ENCODE results near the gene SLC27A2. TPM values are rescaled to one million over a fixed set of nuclear protein-coding genes. Genes with fewer than 3 reads are reported as not detected.
"Not testable (repeated sequence)": the region's sequence is repeated elsewhere in the genome, so short reads cannot be mapped to it uniquely, and the experiment has no call there.

SLC27A2 gene
- total RNA-seq, 2 experiments from 2014 or later: 36.4 to 54.0 TPM

GRCh38 chr15:50145451-50145872 is 36.5 kb upstream of the SLC27A2 start:
- peak; percentile 67 for ATAC-seq
- CTCF ChIA-PET: interaction anchor here (0.6 to 2.6 kb wide), 26 partner anchors 10 to 1740 kb away, joined by 3 to 9 read pairs (median 4); partner anchors contain the start of genes ATP8B4 and FGF7
- Mint-ChIP-seq H3K36me3 (peaks cover 8% of the 10 kb centered on the region), H3K27ac (no peak overlapping the region), H3K4me1 (peaks cover 49% of the 10 kb centered on the region), H3K4me3 (no peak overlapping the region), H3K9me3 (ENCODE audit: low read depth) (no peaks in the 10 kb centered on the region), H3K27me3 (no peaks in the 10 kb centered on the region)
- DNase-seq: no peak

- Mint-ChIP-seq H3K27ac (no peak overlapping the region), H3K27me3 (no peaks in the 10 kb centered on the region), H3K9me3 (ENCODE audit: low read depth) (no peaks in the 10 kb centered on the region), H3K36me3 (peaks cover 5% of the 10 kb centered on the region), H3K4me1 (peaks cover 52% of the 10 kb centered on the region), H3K4me3 (no peak overlapping the region)
- CTCF ChIA-PET: interaction anchor here (0.9 to 2.6 kb wide), 5 partner anchors 8 to 171 kb away, joined by 3 to 9 read pairs (median 6); partner anchors contain the start of gene ATP8B4
- DNase-seq (no peak), ATAC-seq (no peak)
These were observed 35.4 kb upstream of the SLC27A2 start for GRCh38 chr15:50146632-50147031.

GRCh38 chr15:50148362-50148963 is 33.5 kb upstream of the SLC27A2 start:
- H3K4me3 Mint-ChIP-seq: no peak overlapping the region
- H3K27me3 Mint-ChIP-seq: peaks cover 4% of the 10 kb centered on the region
- CTCF ChIA-PET: interaction anchor here (0.9 to 1.5 kb wide), 3 partner anchors 9 to 901 kb away, joined by 3 to 4 read pairs (median 3); no protein-coding TSS in a partner anchor
- H3K36me3 Mint-ChIP-seq: peaks cover 4% of the 10 kb centered on the region
- no peaks in the 10 kb centered on the region for H3K9me3 Mint-ChIP-seq (ENCODE audit: low read depth)
- ATAC-seq (no peak), DNase-seq (no peak)
- H3K4me1 Mint-ChIP-seq: peaks cover 39% of the 10 kb centered on the region
- no peak overlapping the region for H3K27ac Mint-ChIP-seq

DNA sequence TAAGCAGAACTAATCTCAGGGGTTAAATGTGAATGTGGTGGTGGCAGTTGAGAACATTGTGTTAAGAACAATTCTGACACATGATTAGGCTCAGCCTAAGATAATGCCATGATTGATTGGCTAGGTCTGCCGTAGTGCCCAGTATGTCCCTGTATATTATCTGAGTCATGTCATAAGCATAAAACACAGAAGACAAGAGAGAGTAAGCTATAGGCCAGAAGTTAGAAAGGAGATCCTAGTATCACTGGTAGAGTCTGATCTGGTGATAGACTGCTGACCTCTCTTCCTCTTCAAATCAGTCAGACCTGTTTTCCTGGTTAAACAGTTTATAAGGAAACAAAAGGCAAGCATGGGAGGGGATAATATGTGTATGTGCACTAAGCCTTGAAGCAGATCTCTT is 32.9 kb upstream of the SLC27A2 start:
- H3K27ac Mint-ChIP-seq: no peak overlapping the region
- H3K36me3 Mint-ChIP-seq: peaks cover 4% of the 10 kb centered on the region
- CTCF ChIA-PET: interaction anchor here (1.5 kb wide), 1 partner anchor 9 kb away, joined by 3 read pairs; no protein-coding TSS in a partner anchor
- H3K27me3 Mint-ChIP-seq: peaks cover 4% of the 10 kb centered on the region
- no peak for DNase-seq
- no peaks in the 10 kb centered on the region for H3K9me3 Mint-ChIP-seq (ENCODE audit: low read depth)
- ATAC-seq: no peak
- peaks cover 34% of the 10 kb centered on the region for H3K4me1 Mint-ChIP-seq
- H3K4me3 Mint-ChIP-seq: no peak overlapping the region

DNA sequence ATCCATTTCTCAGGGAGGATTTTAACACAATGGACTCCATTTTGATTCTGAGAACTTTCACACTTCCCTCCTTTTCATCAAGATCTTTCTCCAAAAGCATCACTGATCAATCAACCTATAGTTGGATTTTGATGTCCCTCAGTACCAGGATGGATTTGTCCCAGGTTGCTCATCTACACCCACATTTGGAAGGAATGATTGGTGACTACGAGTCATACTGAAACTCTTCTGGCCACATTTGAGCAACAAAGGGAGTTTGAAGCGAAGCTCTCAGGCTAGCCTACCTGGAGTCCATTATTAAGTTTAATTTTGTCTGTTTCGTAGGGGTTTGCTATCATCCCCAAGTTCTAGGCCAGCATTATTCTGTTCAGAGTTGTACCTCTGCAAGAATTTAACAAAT is 31.6 kb upstream of the SLC27A2 start:
- no peak for DNase-seq
- Mint-ChIP-seq H3K27ac (no peak overlapping the region), H3K4me3 (no peak overlapping the region), H3K27me3 (peaks cover 4% of the 10 kb centered on the region), H3K36me3 (peaks cover 2% of the 10 kb centered on the region), H3K4me1 (peaks cover 26% of the 10 kb centered on the region), H3K9me3 (ENCODE audit: low read depth) (no peaks in the 10 kb centered on the region)
- CTCF ChIA-PET: interaction anchor here (1.0 kb wide), 1 partner anchor 166 kb away, joined by 4 read pairs; no protein-coding TSS in a partner anchor
- peak; percentile 23 for ATAC-seq

DNA sequence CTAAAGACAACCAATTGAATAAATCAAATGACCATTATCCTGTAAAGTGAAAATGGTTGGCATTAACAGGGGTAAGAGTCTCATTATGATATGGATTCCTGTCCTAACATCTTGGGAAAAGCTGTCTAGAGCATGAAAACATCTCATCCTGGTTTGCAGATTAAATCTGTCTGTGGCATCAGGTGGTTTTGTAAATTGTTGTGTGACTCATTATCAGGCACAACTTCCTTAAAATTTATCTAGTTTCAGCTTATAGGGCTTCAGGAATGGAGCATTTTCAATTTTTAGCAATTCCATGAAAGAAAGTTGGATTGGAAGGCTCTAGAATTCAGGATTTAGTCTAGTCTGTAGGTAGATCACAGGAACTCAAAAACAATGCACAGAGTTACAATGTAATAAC is 31.1 kb upstream of the SLC27A2 start:
- H3K9me3 Mint-ChIP-seq (ENCODE audit: low read depth): no peaks in the 10 kb centered on the region
- no peak overlapping the region for H3K27ac Mint-ChIP-seq
- CTCF ChIA-PET: interaction anchor here (0.7 to 1.3 kb wide), 2 partner anchors 165 to 1193 kb away, joined by 4 to 6 read pairs; no protein-coding TSS in a partner anchor
- peaks cover 22% of the 10 kb centered on the region for H3K4me1 Mint-ChIP-seq
- DNase-seq (no peak), ATAC-seq (no peak)
- no peak overlapping the region for H3K4me3 Mint-ChIP-seq
- H3K27me3 Mint-ChIP-seq: peaks cover 4% of the 10 kb centered on the region
- peaks cover 2% of the 10 kb centered on the region for H3K36me3 Mint-ChIP-seq

GRCh38 chr15:50151476-50151875 is 30.5 kb upstream of the SLC27A2 start:
- no peak overlapping the region for H3K27ac Mint-ChIP-seq
- CTCF ChIA-PET: interaction anchor here (0.7 to 1.3 kb wide), 3 partner anchors 164 to 1192 kb away, joined by 4 to 6 read pairs (median 5); no protein-coding TSS in a partner anchor
- peaks cover 6% of the 10 kb centered on the region for H3K36me3 Mint-ChIP-seq

GRCh38 chr15:50158236-50158635 is 23.8 kb upstream of the SLC27A2 start:
- H3K4me1 Mint-ChIP-seq; H3K4me3 Mint-ChIP-seq; ATAC-seq; H3K9me3 Mint-ChIP-seq (ENCODE audit: low read depth); H3K27ac Mint-ChIP-seq; CTCF ChIA-PET; DNase-seq: not testable (repeated sequence)
- H3K27me3 Mint-ChIP-seq: peaks cover 29% of the 10 kb centered on the region
- H3K36me3 Mint-ChIP-seq: peaks cover 23% of the 10 kb centered on the region

More at GRCh38 chr15:50151476-50151875, 30.5 kb upstream of the SLC27A2 start:
- DNase-seq (no peak), ATAC-seq (no peak)
- Mint-ChIP-seq H3K4me1 (peaks cover 20% of the 10 kb centered on the region), H3K4me3 (no peak overlapping the region), H3K9me3 (ENCODE audit: low read depth) (no peaks in the 10 kb centered on the region), H3K27me3 (peaks cover 8% of the 10 kb centered on the region)

DNA sequence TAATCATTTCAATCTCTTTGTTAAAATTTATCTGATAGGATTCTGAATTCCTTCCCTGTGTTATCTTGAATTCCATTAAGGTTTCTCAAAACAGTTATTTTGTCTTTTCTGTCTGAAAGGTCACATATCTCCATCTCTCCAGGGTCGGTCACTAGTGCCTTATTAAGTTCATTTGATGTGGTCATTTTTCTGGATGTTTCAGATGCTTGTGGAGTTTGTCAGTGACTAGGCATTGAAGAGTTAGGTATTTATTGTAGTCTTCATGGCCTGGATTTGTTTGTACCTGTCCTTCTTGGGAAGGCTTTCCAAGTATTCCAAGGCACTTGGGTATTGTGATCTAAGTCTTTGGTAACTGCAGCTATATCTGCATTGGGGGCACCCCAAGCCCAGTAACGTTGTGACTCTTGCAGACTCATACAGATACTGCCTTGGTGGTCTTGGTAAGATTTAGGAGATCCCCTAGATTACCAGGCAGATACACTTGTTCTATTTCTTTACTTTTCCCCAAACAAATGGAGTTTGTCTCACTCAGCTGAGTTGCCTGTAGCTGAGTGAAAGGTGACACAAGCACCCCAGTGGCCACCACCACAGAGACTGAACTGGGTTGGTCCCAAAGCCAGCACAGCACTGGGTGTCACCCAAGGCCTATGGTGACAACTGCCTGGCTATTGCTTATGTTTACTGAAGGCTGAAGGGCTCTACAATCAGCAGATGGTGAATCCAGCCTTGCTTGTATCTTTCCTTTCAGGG is 18.9 kb upstream of the SLC27A2 start:
- DNase-seq (no peak), ATAC-seq (no peak)
- H3K27me3 Mint-ChIP-seq: peaks cover 21% of the 10 kb centered on the region
- H3K4me1 Mint-ChIP-seq: peaks cover 5% of the 10 kb centered on the region
- H3K27ac Mint-ChIP-seq: no peak overlapping the region
- H3K9me3 Mint-ChIP-seq (ENCODE audit: low read depth): peaks cover 9% of the 10 kb centered on the region
- H3K4me3 Mint-ChIP-seq: no peak overlapping the region
- H3K36me3 Mint-ChIP-seq: peaks cover 30% of the 10 kb centered on the region
- CTCF ChIA-PET: no interaction called here

GRCh38 chr15:50163719-50164410 is 18.1 kb upstream of the SLC27A2 start:
- Mint-ChIP-seq H3K27me3 (peaks cover 21% of the 10 kb centered on the region), H3K4me1 (peaks cover 5% of the 10 kb centered on the region), H3K27ac (no peak overlapping the region), H3K4me3 (no peak overlapping the region), H3K36me3 (peaks cover 34% of the 10 kb centered on the region), H3K9me3 (ENCODE audit: low read depth) (peaks cover 9% of the 10 kb centered on the region)
- CTCF ChIA-PET: interaction anchor here (0.5 kb wide), 1 partner anchor 10 kb away, joined by 3 read pairs; no protein-coding TSS in a partner anchor
- ATAC-seq (no peak), DNase-seq (no peak)

GRCh38 chr15:50164458-50164857 is 17.5 kb upstream of the SLC27A2 start:
- Mint-ChIP-seq H3K36me3 (peaks cover 34% of the 10 kb centered on the region), H3K27me3 (peaks cover 21% of the 10 kb centered on the region), H3K27ac (no peak overlapping the region), H3K4me1 (peaks cover 5% of the 10 kb centered on the region), H3K4me3 (no peak overlapping the region), H3K9me3 (ENCODE audit: low read depth) (peaks cover 9% of the 10 kb centered on the region)
- ATAC-seq (no peak), DNase-seq (no peak)
- CTCF ChIA-PET: interaction anchor here (0.5 kb wide), 1 partner anchor 10 kb away, joined by 3 read pairs; no protein-coding TSS in a partner anchor

DNA sequence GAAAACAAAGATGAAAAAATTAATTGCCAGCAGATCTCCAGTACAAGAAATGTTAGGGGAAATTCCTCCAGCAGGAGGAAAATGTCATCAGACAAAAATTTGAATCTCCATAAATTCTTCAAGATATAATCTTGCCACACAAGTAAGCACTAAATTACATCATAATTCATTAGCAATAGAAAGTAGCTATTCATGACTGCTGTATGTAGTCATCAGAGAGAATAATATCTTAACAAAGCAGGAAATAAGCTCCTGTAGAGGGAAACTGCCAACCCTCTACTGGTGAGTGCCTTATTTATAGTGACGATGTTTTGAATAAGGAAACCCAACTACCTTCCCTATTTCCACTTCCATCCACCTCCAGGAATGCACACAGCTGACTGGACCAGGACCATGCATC is 15.8 kb upstream of the SLC27A2 start:
- no peak for DNase-seq
- Mint-ChIP-seq H3K36me3 (peaks cover 40% of the 10 kb centered on the region), H3K4me3 (no peak overlapping the region), H3K27ac (no peak overlapping the region), H3K4me1 (peaks cover 5% of the 10 kb centered on the region), H3K27me3 (peaks cover 7% of the 10 kb centered on the region), H3K9me3 (ENCODE audit: low read depth) (peaks cover 3% of the 10 kb centered on the region)
- CTCF ChIA-PET: no interaction called here
- ATAC-seq: no peak

DNA sequence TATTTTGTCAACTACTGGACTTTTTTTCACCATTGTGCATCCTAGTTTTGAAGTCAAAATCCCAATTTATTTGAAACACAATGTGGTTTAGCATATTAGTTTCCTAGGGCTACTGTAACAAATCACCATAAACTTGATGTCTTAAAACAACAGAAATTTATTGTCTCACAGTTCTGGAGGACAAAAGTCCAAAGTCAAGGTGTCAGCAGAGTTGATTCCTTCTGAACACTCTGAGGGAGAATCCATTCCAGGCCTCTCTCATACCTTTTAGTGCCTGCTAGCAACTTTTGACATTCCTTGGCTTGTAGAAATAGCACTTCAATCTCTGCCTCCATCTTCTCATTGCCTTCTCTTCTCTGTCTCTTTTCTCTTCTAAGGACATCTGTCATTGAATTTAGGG is 14.9 kb upstream of the SLC27A2 start:
- Mint-ChIP-seq H3K9me3 (ENCODE audit: low read depth) (peaks cover 8% of the 10 kb centered on the region), H3K27me3 (peaks cover 6% of the 10 kb centered on the region), H3K36me3 (peaks cover 44% of the 10 kb centered on the region), H3K4me1 (peaks cover 5% of the 10 kb centered on the region), H3K4me3 (no peak overlapping the region), H3K27ac (no peak overlapping the region)
- CTCF ChIA-PET: no interaction called here
- no peak for ATAC-seq
- no peak for DNase-seq

Data from activated CD8-positive, alpha-beta memory T cell treated with anti-CD3 and anti-CD28 coated beads, Interleukin-2, amount 10 ng/mL, durations not matched to agents 7 days and 5 days (primary cell).